GM18511 (cell line): Measurements from ENCODE around the gene ARHGAP22.

Experiments
- ATAC-seq: cut with Tn5 transposase; IDR thresholded peaks from one replicate; pipeline ENCODE4 v1.9.1; 2021; ENCODE audit warnings: mild to moderate bottlenecking, moderate library complexity; ENCODE audit not compliant: unreplicated experiment

Gene ARHGAP22

DNA sequence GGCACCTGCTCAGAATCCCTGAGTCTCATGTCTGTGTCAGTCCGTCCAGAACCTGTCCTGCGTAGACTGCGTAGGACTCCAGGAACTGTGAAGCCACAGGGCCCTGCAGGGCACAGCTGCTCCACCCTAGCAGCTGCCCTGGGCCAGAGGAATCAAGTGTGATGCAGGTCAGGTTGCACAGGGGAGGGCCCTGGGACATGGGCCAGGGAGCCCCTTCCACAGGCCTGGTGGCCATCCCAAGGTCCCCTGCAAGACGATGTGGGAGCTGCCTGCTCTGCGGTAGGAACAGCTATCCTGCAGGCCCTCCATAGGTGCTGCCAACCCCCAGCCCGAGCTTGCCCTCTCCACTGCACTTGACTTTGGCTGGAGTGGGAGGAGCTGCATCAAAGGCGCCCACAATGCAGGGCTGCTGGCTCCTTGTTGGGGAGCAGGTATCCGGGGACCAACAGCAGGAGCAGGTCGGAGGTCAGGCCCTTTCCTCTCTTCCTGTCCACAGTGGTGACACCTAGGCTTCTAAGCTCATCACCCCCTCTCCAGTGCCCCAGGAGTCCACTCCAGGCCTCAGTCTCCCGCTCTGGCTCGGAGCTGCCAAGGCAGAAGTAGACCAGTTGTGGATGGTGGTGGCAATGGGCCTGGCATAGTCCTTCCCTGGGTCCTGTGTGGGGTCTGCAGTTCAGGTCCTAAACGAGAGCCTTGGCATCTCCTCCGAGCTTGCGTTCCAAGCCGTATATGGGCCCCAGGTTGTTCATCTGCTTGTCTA, 149.3 kb downstream of the ARHGAP22 start:
- ATAC-seq = no peak

- ATAC-seq = no peak
Observed at GRCh38 chr10:48455055-48455391, 149.8 kb downstream of the ARHGAP22 start.

DNA sequence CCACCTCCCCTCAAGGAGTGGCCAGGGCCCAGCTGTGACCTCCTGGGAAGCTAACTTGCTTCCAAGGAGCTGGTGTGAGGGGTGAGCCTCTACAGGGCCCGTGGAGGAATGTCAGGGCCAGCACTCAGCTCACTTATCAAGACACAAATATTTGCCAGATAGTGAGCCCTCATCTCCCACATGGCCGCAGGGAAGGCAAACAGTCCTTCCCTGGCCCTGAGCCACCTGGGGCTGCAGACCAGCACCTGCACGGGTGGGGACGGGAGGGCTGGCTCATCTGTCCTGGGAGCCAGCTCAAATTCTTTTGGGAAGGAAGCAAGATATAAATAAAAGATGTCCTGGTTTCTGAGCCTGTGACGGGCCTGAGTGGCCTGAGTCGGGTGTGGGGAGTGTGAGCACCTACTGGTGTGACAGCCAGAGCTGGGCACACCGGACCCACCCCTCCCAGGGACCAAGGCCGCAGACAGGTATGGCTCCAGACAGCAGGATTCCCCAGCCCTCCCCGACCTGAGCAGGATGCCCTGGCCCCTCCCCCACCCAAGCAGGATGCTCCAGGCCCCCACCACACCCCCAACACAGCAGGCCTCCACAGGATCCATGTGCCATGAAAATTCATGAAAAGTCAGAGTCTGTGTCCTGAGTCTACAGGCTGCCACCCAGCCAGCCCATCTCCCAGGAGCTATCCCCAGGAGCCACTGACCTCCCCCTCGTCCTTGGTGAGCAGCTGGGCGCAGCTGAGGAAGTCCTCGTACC, 150.4 kb downstream of the ARHGAP22 start:
- no peak for ATAC-seq

- ATAC-seq = no peak
Observed at GRCh38 chr10:48453451-48454301, 151.2 kb downstream of the ARHGAP22 start.

DNA sequence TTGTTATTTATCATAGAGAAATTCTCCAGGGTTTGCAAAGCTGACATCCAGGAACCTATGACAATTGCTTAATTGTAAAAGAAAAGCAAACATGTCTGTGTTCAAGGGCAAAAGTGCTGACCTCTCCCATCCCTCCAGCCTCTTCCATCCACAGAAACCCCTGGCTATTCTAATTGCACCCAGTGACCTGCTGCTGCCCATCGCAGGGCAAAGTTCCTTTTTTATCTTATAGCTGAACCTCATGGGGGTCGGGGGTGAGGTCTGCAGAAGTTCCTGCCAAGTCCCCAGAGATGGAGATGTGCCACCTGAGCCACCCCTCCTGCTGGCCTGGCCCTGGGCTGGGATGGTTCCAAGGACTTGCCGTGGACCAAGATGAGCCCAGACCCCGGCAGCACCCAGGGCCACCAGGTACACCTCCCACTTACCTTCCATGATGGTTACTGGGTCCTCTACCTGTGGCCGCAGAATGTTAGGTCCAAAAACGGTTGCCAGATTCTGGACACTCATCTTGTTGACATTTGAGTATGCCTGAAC, 151.9 kb downstream of the ARHGAP22 start:
- no peak for ATAC-seq

GRCh38 chr10:48451969-48452878, 152.6 kb downstream of the ARHGAP22 start:
- no peak for ATAC-seq

DNA sequence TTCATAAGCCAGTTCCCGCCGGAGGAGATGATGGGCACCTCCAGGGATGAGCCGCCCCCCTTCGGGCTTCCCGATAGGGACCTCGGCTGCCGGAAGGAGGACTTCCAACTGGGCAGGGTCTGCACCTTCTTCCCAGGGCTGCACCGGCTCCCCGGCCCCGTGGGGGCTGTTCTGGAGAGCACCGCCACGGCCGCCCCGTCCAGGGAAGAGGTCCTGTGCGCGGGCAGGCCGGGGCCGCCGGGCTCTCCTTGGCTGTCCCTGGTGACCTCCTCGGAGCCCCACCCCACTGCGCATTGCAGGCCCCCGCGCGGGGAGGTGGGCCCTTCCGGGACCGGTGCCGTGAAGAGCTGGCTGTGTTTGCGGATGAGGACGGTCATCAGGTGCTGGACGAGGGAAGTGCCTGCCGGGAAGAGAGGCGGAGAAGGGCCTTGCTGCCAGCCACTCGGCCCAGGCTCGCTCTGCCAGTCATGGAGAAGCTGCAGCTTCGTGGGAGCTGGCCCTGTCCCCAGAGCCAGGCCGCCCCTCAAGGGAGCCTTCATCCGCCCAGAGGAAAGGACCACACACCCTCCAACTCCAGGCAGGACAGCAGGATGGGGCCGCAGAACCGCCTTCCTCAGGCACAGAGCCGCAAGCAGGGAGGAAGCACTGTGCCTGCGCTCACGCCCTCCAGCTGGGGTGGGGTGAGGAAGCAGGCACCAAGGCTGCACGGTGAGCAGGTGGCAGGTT, 154.0 kb downstream of the ARHGAP22 start:
- ATAC-seq = no peak

DNA sequence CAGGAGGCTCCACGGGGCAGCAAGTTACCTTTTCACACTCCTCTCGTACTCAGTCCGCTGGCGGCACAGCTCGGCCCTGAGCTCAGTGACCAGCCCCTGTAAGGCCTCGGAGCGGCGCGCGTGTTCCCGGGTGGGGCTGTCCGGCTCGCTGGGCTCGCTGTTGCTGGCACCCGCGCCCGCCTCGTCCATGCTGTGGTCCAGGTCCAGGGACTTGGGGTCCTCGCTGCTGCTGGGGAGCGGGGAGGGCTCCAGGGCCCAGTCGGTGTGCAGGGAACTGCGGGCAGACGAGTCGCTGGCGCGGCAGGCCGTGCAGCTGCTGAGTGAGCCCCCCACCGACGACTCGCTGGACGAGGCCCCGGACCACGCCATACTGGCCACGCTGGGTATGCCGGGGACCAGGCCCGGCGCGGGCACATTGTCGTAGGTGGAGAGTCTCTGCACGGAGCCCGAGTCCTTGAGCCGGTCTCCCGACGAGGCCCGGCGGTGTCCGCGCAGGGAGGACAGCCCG, 154.6 kb downstream of the ARHGAP22 start:
- ATAC-seq = no peak

DNA sequence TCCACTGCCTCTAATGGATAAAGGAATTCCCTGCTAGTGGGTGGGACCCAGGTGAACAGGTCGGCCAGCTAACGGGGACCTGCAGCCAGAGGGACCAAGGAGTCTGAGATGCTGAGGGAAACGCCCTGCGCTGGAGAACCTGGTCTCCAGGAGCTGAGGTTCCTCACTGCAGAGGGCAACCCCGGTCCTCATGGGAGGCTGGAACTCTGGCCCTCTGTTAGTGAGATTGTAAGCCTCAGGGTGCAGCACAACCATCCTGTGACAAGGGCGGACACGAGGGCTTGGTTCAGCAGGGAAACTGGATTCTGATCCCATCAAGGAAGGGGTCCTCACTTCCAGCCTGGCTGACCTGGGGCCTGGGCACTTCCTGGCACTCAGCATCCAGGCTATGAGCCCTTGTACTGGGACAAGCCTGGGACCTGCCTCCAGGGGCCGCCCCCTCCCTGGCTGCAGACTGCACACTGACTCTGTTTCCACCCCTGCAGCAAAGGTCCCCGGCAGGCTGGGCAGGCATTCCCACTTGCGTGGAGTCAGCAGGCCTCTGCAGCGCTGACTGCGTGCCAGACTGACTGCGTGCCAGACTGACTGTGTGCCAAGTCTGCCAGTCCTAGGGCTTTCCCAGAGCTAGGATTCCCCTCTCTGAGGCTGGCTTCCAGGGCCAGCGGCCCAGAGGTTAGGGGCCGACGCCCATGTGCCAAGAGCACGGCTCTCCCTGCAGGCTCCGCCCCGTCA, 155.2 kb downstream of the ARHGAP22 start:
- no peak for ATAC-seq

DNA sequence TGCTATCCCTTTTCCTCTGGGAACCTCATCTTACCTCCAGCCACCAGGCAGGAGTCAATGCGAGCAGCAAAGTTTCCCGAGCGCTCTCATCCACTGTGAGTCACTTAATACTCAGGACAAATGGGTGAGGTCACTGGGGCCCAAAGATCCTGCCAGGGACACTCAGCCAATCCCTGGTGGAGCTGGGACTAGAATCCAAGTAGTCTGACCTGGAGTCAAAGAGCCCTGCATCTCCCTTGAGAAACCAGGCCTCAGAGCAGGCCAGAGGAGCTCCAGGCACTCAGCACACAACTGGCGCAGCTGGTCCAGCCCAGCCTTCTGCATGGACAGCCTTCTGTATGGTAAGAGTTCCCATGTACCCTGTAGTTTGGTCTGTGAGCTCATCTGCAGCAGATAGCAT, 156.1 kb downstream of the ARHGAP22 start:
- ATAC-seq = no peak

GRCh38 chr10:48447356-48448215, 157.3 kb downstream of the ARHGAP22 start:
- no peak for ATAC-seq

- ATAC-seq = no peak
Observed at GRCh38 chr10:48446785-48447184, 158.1 kb downstream of the ARHGAP22 start.

- ATAC-seq = no peak
Observed at GRCh38 chr10:48445932-48446331, 158.9 kb downstream of the ARHGAP22 start.

DNA sequence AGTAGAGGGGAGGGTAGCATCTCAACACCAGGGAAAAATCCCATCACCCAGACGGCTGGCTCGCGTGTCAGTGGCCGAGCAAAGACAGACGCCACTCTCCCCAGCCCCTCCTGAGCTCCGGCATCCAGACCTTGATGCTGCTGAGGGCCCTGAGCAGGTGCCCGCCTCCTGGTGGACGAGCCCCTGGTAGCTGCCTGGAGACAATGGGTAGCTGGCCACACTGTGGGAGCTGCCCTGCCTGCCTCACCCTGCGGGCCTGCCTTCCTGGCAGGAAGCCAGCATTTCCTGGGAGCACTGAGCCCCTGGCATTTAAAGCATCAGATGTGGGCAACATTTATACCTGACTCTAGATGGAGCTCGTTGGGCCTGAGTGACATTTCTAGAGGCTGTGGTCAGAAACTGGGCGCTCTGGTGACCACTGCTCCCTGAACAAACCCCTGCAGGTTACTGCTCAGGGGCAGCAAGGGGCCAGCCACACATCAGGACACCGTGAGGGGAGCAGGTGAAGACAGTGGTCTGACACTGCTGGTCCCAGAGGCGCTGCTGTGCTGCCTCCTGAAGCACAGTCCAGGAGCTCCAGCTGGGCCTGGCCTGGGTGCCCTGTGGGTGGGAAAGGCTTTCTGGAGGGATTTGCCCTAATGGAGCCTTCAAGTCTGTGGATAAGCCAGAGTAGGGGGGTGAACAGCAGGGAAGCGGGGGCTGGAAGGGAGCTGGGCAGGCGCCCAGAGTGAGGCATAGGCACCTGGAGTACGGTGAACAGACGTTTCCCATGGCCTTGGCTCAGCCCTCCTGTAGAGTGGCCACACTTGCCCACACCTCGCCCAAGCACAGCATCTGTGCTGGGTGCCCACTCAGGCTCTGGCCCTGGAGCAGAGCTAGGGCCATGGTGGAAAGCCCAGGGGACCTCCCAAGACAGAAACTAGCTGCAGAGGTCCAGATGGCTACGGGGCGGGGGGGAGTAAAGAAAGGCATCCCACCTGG, 159.7 kb downstream of the ARHGAP22 start:
- ATAC-seq = no peak

DNA sequence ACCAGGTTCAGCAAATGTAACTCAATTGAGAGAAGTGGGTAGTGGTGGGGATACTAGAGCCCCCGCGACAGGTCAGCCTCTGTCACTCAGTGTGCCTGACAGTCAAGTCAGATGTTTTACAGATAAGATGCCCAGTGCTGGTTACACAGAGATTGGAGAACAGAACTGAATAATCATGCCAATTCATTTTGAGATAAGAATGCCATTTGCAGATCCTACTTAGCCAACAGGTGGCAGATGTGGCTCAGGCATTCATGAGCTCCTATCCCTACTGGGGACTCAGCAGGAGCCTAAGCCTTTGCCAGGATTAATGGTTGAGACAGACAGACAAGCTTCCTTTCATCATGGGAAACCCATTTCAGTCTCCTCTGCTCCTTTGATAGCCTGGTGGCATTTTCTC, 160.6 kb downstream of the ARHGAP22 start:
- ATAC-seq = no peak

- ATAC-seq = no peak
Observed at GRCh38 chr10:48442809-48443177, 162.1 kb downstream of the ARHGAP22 start.
